HepG2 (cell line): ENCODE results near the gene DEFB112. TPM values are rescaled to one million over a fixed set of nuclear protein-coding genes. Genes with fewer than 3 reads are reported as not detected.

Source experiments
- AHR ChIP-seq: IDR thresholded peaks from 2 replicates; pipeline ENCODE4 v1.6.1; 2018; ENCODE audit warnings: missing genetic modification reagents, missing compliant biosample characterization
- CREBL2 ChIP-seq: sonication (generic); formaldehyde crosslinking; IDR thresholded peaks from 2 replicates; pipeline ENCODE4 v1.8.1; 2023; ENCODE audit warnings: missing genetic modification reagents, mild to moderate bottlenecking, borderline replicate concordance
- FOXA1 ChIP-seq, 2 experiments: fragments of 450-650 bp in 1 of 2; sonication (generic) in 1 of 2; formaldehyde crosslinking in 1 of 2; IDR thresholded peaks; 2 replicates each; pipeline versions ENCODE4 v1.4.0 to v1.6.1; 2016 to 2020; ENCODE audit warnings: missing genetic modification reagents in 1 of 2
- FOXJ3 ChIP-seq: sonication (generic); formaldehyde crosslinking; IDR thresholded peaks from 2 replicates; pipeline ENCODE4 v1.4.0; 2020; ENCODE audit warnings: missing genetic modification reagents, mild to moderate bottlenecking, borderline replicate concordance
- FOXP1 ChIP-seq, 2 experiments: fragments of 450-650 bp in 1 of 2; IDR thresholded peaks; 2 replicates each; pipeline ENCODE4 v1.6.1; 2017 to 2018; ENCODE audit warnings: antibody characterized with exemption in 1 of 2
- HMGXB4 ChIP-seq, 2 experiments: sonication (generic) in 1 of 2; formaldehyde crosslinking in 1 of 2; IDR thresholded peaks; 2 replicates each; pipeline versions ENCODE4 v1.4.0 to v1.6.1; 2018 to 2020; ENCODE audit warnings: missing genetic modification reagents in 2 of 2, borderline replicate concordance in 1 of 2, low read depth in 1 of 2, mild to moderate bottlenecking in 1 of 2, missing biosample characterization in 1 of 2
- HNRNPH1 ChIP-seq: fragments of 200-400 bp; formaldehyde crosslinking; optimal IDR thresholded peaks from 2 replicates; pipeline ENCODE3; 2017; ENCODE audit warnings: mild to moderate bottlenecking, low read depth, low read length
- HOXD1 ChIP-seq: sonication (generic); formaldehyde crosslinking; IDR thresholded peaks from 2 replicates; pipeline ENCODE4 v1.5.0; 2020; ENCODE audit warnings: missing genetic modification reagents
- IKZF4 ChIP-seq: sonication (generic); formaldehyde crosslinking; IDR thresholded peaks from 2 replicates; pipeline ENCODE4 v1.5.1; 2020; ENCODE audit warnings: borderline replicate concordance, mild to moderate bottlenecking, low read depth, missing genetic modification reagents; ENCODE audit errors: not compliant biosample characterization
- IKZF5 ChIP-seq: IDR thresholded peaks from 2 replicates; pipeline ENCODE4 v1.6.1; 2018; ENCODE audit warnings: missing genetic modification reagents, mild to moderate bottlenecking, missing compliant biosample characterization
- KAT7 ChIP-seq: IDR thresholded peaks from 2 replicates; pipeline ENCODE4 v1.6.1; 2018; ENCODE audit warnings: borderline replicate concordance, missing compliant biosample characterization
- MAFK ChIP-seq, 2 experiments: IDR thresholded peaks in 1 of 2; conservative IDR thresholded peaks in 1 of 2; 2 replicates each; pipeline ENCODE4 v1.6.1; 2011; ENCODE audit warnings: improper control_type of control experiment in 2 of 2, low read length in 2 of 2
- SAP130 ChIP-seq: IDR thresholded peaks from 2 replicates; pipeline ENCODE4 v1.6.1; 2016; ENCODE audit warnings: low read depth
- SKI ChIP-seq: fragments of 450-650 bp; IDR thresholded peaks from one replicate; pipeline ENCODE4 v1.6.1; 2018; ENCODE audit warnings: mild to moderate bottlenecking; ENCODE audit not compliant: partially characterized antibody
- SMC3 ChIP-seq: IDR thresholded peaks from 2 replicates; pipeline ENCODE4 v1.6.1; 2011; ENCODE audit warnings: low read length, improper control_type of control experiment
- SP2 ChIP-seq: sonication (generic); formaldehyde crosslinking; IDR thresholded peaks from 2 replicates; pipeline ENCODE4 v1.5.1; 2020; ENCODE audit warnings: mild to moderate bottlenecking, missing genetic modification reagents
- TCF12 ChIP-seq, 2 experiments: fragments of 450-650 bp in 1 of 2; sonication (generic) in 1 of 2; formaldehyde crosslinking in 1 of 2; IDR thresholded peaks; 2 replicates each; pipeline versions ENCODE4 v1.6.1 to v1.8.0; 2017 to 2022; ENCODE audit warnings: antibody characterized with exemption in 1 of 2, mild to moderate bottlenecking in 1 of 2, missing genetic modification reagents in 1 of 2, moderate library complexity in 1 of 2
- XRCC5 ChIP-seq: fragments of 200-400 bp; formaldehyde crosslinking; optimal IDR thresholded peaks from 2 replicates; pipeline ENCODE3; 2017; ENCODE audit warnings: mild to moderate bottlenecking, low read length
- ZNF350 ChIP-seq: sonication (generic); formaldehyde crosslinking; IDR thresholded peaks from 2 replicates; pipeline ENCODE4 v1.4.0; 2020; ENCODE audit warnings: mild to moderate bottlenecking, low read depth, missing genetic modification reagents, borderline replicate concordance
- ZNF432 ChIP-seq: sonication (generic); formaldehyde crosslinking; IDR thresholded peaks from 2 replicates; pipeline ENCODE4 v1.5.0; 2020; ENCODE audit warnings: missing genetic modification reagents, mild to moderate bottlenecking, borderline replicate concordance
- ZNF510 ChIP-seq: sonication (generic); formaldehyde crosslinking; IDR thresholded peaks from 2 replicates; pipeline ENCODE4 v1.4.0; 2020; ENCODE audit warnings: low read depth, mild to moderate bottlenecking, missing genetic modification reagents
- ZNF550 ChIP-seq: sonication (generic); formaldehyde crosslinking; IDR thresholded peaks from 2 replicates; pipeline ENCODE4 v1.4.0; 2020; ENCODE audit warnings: mild to moderate bottlenecking, missing genetic modification reagents, borderline replicate concordance
- ZNF577 ChIP-seq: sonication (generic); formaldehyde crosslinking; IDR thresholded peaks from 2 replicates; pipeline ENCODE4 v1.4.0; 2020; ENCODE audit warnings: mild to moderate bottlenecking, low read depth, missing genetic modification reagents, borderline replicate concordance
- ZNF639 ChIP-seq: conservative IDR thresholded peaks from 2 replicates; pipeline ENCODE4 v1.6.1; 2018; ENCODE audit warnings: missing genetic modification reagents
- ZNF792 ChIP-seq: IDR thresholded peaks from 2 replicates; pipeline ENCODE4 v1.6.1; 2016
- polyA plus RNA-seq, 8 experiments: library from polyadenylated mRNA; depleted of rRNA in 3 of 8; stranded (reverse) in 7 of 8; unstranded in 1 of 8; fragments of >200 nt; fragmentation: Illumina TruSeq in 4 of 8; extraction: Trizol in 4 of 8; gene quantifications; 2 replicates each; pipeline versions ENCODE4 v1.2.1 to v1.2.3, GENCODE V29; 2011 to 2016; ENCODE audit warnings: low read depth in 4 of 8, missing spikeins in 1 of 8, mixed read lengths in 1 of 8; ENCODE audit not compliant: insufficient read depth in 1 of 8
- total RNA-seq, 5 experiments: library from RNA; depleted of rRNA; stranded (reverse); fragments of >200 nt; fragmentation: Illumina TruSeq; extraction: Trizol; gene quantifications; 2 replicates each; pipeline ENCODE4 v1.2.3, GENCODE V29; 2016; ENCODE audit warnings: low read depth in 1 of 5

DEFB112 gene
- total and polyA plus RNA-seq, 2 of the 13 experiments (the other 11 are each of a cell fraction or from before 2014, with no cell fraction given), result not detected

DNA sequence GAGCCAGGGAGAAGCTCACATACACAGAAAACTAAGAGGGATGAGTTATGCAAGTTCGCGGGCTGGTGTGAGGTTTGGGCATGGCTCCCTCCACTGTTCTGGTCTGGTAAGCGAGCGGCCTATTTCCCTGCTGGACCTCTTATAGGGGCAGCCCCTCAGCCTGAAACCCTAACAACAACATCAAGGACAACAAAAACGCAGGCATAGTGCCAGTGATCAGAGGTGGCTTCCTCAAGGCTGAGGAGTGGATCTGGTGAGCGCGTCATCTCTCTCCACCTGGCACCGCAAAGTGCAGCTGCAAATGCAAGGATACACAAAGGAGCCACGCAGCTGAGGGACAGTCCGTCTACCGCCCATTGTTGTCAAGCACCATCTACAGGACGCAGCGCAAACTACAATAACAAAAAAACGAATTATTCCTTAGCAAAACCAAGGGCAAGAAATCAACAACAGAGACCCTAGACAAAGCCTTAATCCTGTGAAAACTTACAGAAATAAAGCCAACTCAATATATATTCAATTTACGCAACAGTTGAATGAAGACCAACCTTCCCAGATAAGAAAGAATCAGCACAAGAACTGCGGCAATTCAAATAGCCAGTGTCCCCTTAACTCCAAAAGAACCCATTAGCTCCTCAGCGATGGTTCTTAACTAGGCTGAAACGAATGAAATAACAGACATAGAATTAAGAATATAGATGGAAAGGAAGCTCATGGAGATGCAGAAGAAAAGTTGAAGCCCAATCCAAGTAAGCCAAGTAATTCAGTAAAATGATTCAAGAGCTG, 18.8 kb downstream of the DEFB112 start (continued):
- TF ChIP-seq ZNF639 (CRISPR knock-in tag) (no peak), ZNF792 (CRISPR knock-in tag) (no peak), MAFK (conservative IDR thresholded peaks at IDR 0.05 in 1 of 2, IDR thresholded peaks at IDR 0.05 in 1 of 2; ENCODE audit: low read length in 2 of 2) (no peak), HOXD1 (CRISPR knock-in tag) (no peak), XRCC5 (peak; percentile 82), IKZF5 (CRISPR knock-in tag) (no peak), ZNF577 (no peak), CREBL2 (CRISPR knock-in tag) (no peak), ZNF510 (CRISPR knock-in tag) (no peak), HMGXB4 (CRISPR knock-in tag; IDR thresholded peaks at IDR 0.05; ENCODE audit: borderline replicate concordance in 1 of 2, low read depth in 1 of 2) (peak in 1 of 2 experiments; percentile 63; a peak in 1 of 4 replicates), ZNF350 (no peak), SKI (no peak), SMC3 (0 out of 2 replicates have a peak, but pooled peaks have one; percentile 5), HNRNPH1 (no peak), FOXP1 (IDR thresholded peaks at IDR 0.05) (no peak), FOXP1 (CRISPR knock-in tag; IDR thresholded peaks at IDR 0.05) (no peak), IKZF4 (CRISPR knock-in tag) (no peak), AHR (CRISPR knock-in tag) (no peak), SP2 (no peak), FOXA1 (IDR thresholded peaks at IDR 0.05) (no peak), FOXA1 (CRISPR knock-in tag; IDR thresholded peaks at IDR 0.05) (peak; percentile 38; the same call in 1 of the 2 replicates), SAP130 (0 out of 2 replicates have a peak, but pooled peaks have one; percentile 9), TCF12 (IDR thresholded peaks at IDR 0.05) (no peak), TCF12 (CRISPR knock-in tag; IDR thresholded peaks at IDR 0.05) (no peak), KAT7 (no peak), FOXJ3 (CRISPR knock-in tag) (no peak), ZNF550 (CRISPR knock-in tag) (no peak), ZNF432 (CRISPR knock-in tag) (no peak)
